Testis (tissue), 3 donors: ENCODE data around the gene NGLY1. TPM values are rescaled to one million over a fixed set of nuclear protein-coding genes. Genes with fewer than 3 reads are reported as not detected.
A peak's percentile ranks its signal among the peaks of the same experiment; 100 is the strongest.

Experiments
- DNase-seq: peaks from one replicate; pipeline ENCODE4 v3.0.0-alpha.2; 2019
- H3K27ac ChIP-seq, 2 donors: fragments of 200-600 bp; sonication (generic); one replicate each; pipeline ENCODE4 v1.5.1; 2019
- H3K27me3 ChIP-seq: fragments of 200-600 bp; sonication (generic); one replicate; pipeline ENCODE4 v1.5.1; 2019
- H3K36me3 ChIP-seq: fragments of 200-600 bp; sonication (generic); one replicate; pipeline ENCODE4 v1.5.1; 2017; ENCODE audit warnings: low read depth; ENCODE audit errors: missing control alignments
- H3K4me1 ChIP-seq: fragments of 200-600 bp; sonication (generic); one replicate; pipeline ENCODE4 v1.5.1; 2019
- H3K4me3 ChIP-seq, 2 donors: fragments of 200-600 bp; sonication (generic); one replicate each; pipeline ENCODE4 v1.5.1; 2017 to 2019
- H3K9me3 ChIP-seq: fragments of 200-600 bp; sonication (generic); one replicate; pipeline ENCODE4 v1.5.1; 2017
- POLR2A ChIP-seq: fragments of 450-650 bp; IDR thresholded peaks from one replicate; pipeline ENCODE4 v1.6.1; 2017; ENCODE audit warnings: antibody characterized with exemption, mild to moderate bottlenecking, moderate library complexity
- WGBS, 2 donors: methylation state at CpG; one replicate each; pipeline ENCODE4 v1.1.5; 2018; 5-methylcytosine and 5-hydroxymethylcytosine counted together
- intact Hi-C: fragments of 100-400 bp; cut with DNase I; formaldehyde crosslinking; loops from one replicate; pipeline ENCODE4 v1.15.1; 2023; ENCODE audit warnings: low total_unique reads
- polyA plus RNA-seq: library from polyadenylated mRNA; stranded (reverse); fragments of 350-450 nt; fragmentation: Illumina TruSeq; extraction: RNeasy Lipid Tissue Mini Kit (QIAGEN cat#74804); gene quantifications from one replicate; pipeline ENCODE4 v1.2.3, GENCODE V29; 2014; ENCODE audit warnings: low read depth, low replicate concordance; ENCODE audit not compliant: insufficient read depth
- total RNA-seq, 2 donors: library from RNA; depleted of rRNA; stranded (reverse); fragments of >200 nt; gene quantifications; one replicate each; pipeline ENCODE4 v1.2.3, GENCODE V29; 2016
- TF ChIP-seq, protein P1 (sequence below), 3 experiments: fragments of 450-650 bp in 2 of 3; fragments of 200-600 bp in 1 of 3; sonication (generic) in 1 of 3; IDR thresholded peaks; one replicate each; pipeline ENCODE4 v1.5.1; 2016 to 2019; ENCODE audit warnings: antibody characterized with exemption in 3 of 3, mild to moderate bottlenecking in 2 of 3, moderate library complexity in 1 of 3

Gene NGLY1
- total and polyA plus RNA-seq, 3 donors from 2014 or later, result 58.2 to 108 (median 107) TPM

DNA sequence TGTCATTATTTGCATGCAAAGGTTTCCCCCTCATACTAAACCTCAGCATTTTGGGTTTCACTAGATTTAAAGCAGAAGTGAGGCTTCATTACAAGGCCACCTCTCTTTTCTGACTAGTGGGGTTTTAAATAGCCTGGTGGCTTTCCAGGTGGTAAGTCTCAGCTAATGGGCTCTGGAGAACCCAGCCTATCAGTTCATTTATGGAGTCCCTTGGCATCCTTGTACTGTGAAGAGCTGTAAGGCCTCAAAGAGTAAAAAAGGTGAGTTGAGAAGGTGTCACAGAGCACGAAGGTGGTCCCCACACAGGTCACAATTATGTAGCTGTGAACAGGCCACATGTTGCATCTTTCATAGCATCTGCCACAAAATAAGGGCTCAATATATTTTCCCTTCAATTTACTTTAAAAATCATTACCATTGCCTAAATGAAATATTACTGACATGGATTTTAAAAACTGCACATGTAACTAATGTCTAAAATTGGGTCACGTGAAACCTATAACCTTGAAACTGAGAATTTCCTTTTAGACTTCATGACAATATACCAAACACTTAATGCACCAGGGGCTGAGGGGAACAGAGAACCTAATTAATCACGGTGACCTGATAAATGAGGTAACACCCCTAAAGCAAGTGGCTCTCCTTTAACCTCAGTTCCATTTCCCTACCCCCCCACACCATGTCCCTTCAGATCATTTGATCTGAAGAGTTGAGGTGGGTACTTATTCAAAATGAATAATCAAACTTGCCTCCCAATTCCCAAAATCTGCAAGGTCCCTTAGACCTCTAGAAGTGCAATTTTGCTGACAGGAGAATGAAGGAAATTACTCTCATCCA is 1.3 kb downstream of the NGLY1 start:
- no peaks in the 10 kb centered on the region for H3K27me3 ChIP-seq

DNA sequence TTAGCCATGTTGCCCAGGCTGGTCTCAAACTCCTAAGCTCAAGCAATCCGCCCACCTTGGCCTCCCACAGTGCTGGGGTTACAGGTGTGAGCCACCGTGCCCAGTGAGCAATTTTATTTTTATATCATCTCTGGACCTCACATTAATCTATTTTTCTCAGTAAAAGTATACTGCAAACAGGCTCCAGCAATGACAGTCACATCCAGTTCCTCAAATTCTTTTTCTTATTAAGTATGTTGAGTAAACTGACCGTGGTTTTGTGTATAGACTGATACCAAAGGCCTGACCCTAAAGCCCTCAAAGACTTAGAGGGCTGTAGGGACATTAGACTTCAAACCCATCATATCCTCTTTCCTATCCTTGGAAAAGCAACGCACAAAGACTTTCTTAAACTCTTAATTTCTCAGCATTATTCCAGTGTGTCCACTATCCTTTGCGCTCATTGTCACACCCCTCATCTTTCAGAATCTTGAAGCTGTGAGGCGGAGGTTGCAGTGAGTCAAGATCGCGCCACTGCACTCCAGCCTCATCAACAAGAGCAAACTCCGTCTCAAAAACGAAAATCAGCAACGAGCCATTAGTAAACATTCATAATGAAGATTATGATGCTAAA is 2.0 kb downstream of the NGLY1 start:
- Histone ChIP-seq H3K4me1 (peaks cover 7% of the 10 kb centered on the region), H3K27me3 (no peaks in the 10 kb centered on the region), H3K36me3 (no peaks in the 10 kb centered on the region), H3K9me3 (no peaks in the 10 kb centered on the region), H3K4me3 (no peak overlapping the region), H3K27ac (no peak overlapping the region)
- no peak for DNase-seq
- TF ChIP-seq, protein P1, sequence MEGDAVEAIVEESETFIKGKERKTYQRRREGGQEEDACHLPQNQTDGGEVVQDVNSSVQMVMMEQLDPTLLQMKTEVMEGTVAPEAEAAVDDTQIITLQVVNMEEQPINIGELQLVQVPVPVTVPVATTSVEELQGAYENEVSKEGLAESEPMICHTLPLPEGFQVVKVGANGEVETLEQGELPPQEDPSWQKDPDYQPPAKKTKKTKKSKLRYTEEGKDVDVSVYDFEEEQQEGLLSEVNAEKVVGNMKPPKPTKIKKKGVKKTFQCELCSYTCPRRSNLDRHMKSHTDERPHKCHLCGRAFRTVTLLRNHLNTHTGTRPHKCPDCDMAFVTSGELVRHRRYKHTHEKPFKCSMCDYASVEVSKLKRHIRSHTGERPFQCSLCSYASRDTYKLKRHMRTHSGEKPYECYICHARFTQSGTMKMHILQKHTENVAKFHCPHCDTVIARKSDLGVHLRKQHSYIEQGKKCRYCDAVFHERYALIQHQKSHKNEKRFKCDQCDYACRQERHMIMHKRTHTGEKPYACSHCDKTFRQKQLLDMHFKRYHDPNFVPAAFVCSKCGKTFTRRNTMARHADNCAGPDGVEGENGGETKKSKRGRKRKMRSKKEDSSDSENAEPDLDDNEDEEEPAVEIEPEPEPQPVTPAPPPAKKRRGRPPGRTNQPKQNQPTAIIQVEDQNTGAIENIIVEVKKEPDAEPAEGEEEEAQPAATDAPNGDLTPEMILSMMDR (IDR thresholded peaks at IDR 0.05), result no peak
- no peak for TF ChIP-seq POLR2A
- WGBS, 2 donors, result 77 to 78% methylated on average over 11 of the region's 11 CpGs
- intact Hi-C loops, result no loop called here

More for the DNA sequence above, 1.3 kb downstream of the NGLY1 start:
- DNase-seq, result no peak
- H3K27ac ChIP-seq, result peak overlapping the region in 1 of 2 donors; percentile 80
- intact Hi-C loops, result no loop called here
- no peaks in the 10 kb centered on the region for H3K9me3 ChIP-seq
- H3K4me1 ChIP-seq, result peaks cover 7% of the 10 kb centered on the region
- WGBS, 2 donors, result 37 to 44% methylated on average over 3 of the region's 3 CpGs
- H3K4me3 ChIP-seq, result peak overlapping the region; percentile 75 to 85
- no peaks in the 10 kb centered on the region for H3K36me3 ChIP-seq
- TF ChIP-seq, protein P1 (IDR thresholded peaks at IDR 0.05), result no peak
- TF ChIP-seq POLR2A, result no peak

DNA sequence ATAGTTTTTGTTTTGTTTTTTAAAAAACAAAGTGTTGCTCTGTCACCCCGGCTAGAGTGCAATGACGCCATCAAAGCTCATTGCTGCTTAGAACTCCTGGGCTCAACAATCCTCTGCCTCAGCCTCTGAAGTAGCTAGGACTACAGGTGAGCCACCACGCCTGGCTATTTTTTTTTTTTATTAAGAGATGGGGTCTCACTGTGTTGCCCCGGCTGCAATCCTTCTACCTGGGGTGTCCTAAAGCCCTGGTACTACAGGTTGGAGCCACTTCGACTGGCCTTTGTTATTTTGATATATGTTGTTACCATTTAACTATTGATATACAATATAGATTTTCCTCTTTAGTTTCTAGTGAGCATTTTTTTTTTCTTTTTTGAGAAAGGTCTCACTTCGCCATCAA is 2.6 kb downstream of the NGLY1 start:
- H3K27ac ChIP-seq, result no peak overlapping the region
- intact Hi-C loops, result no loop called here
- 87 to 92% methylated on average over 6 of the region's 6 CpGs for WGBS, 2 donors
- peaks cover 7% of the 10 kb centered on the region for H3K4me1 ChIP-seq
- TF ChIP-seq, protein P1 (IDR thresholded peaks at IDR 0.05), result no peak
- no peak for TF ChIP-seq POLR2A
- no peaks in the 10 kb centered on the region for H3K36me3 ChIP-seq
- H3K4me3 ChIP-seq, result no peak overlapping the region
- H3K9me3 ChIP-seq, result no peaks in the 10 kb centered on the region
- no peak for DNase-seq
- no peaks in the 10 kb centered on the region for H3K27me3 ChIP-seq

DNA sequence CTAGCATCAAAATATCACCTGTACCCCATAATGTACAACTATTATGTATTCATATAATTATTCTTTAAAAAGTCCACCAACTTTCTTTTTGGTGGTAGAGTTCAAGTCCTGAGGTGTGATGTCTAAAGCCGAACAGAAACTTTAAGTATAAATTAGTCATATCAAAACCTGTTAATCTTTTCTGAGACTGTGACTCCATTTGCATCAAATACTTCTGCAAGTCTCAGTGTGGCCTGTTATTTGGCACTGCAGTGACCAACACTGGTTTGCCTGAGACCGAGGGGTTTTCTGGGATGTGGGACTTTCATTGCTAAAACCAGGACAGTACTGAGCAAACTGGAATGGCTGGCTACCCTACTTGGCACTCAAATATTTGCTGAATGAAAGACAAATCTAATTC is 7.3 kb downstream of the NGLY1 start:
- no peak for DNase-seq
- Histone ChIP-seq H3K27ac (no peak overlapping the region), H3K4me1 (no peaks in the 10 kb centered on the region), H3K36me3 (no peaks in the 10 kb centered on the region), H3K9me3 (no peaks in the 10 kb centered on the region), H3K27me3 (no peaks in the 10 kb centered on the region), H3K4me3 (no peak overlapping the region)
- TF ChIP-seq, protein P1 (IDR thresholded peaks at IDR 0.05), result no peak
- no peak for TF ChIP-seq POLR2A
- intact Hi-C loops, result no loop called here
- 96 to 98% methylated on average over 2 of the region's 2 CpGs for WGBS, 2 donors
